Epithelial cell of esophagus (primary cell): ENCODE measurements around the gene RRAD.

Experiments used
- DNase-seq: peaks from one replicate; pipeline ENCODE4 v3.0.0; 2010; ENCODE audit warnings: low read depth
- H3K4me3 ChIP-seq: 2 replicates; pipeline ENCODE4 v1.5.1; 2011; ENCODE audit warnings: mild to moderate bottlenecking, low read length, control low read depth
- TF ChIP-seq, protein P1 (sequence below): IDR thresholded peaks from 2 replicates; pipeline ENCODE4 v1.5.1; 2011; ENCODE audit warnings: low read depth, mild to moderate bottlenecking, low read length, control low read depth, inconsistent platforms; ENCODE audit not compliant: insufficient read depth; ENCODE audit errors: missing control alignments

Gene RRAD

DNA sequence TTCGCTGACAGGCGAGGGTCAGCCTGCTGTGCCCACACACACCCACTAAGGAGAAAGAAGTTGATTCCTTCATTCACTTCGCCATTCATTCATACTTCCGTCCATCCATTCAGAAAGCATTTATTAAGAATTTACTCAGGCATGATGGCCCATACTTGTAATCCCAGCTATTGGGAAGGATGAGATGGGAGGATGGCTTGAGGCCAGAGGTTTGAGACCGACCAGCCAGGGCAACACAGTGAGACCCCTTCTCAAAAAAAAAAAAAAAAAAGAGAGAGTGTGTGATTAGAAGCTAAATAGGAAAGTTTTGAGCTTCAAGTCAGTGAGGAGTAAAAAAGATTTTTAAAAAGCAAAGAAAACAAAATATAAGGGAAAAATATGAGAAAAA lies 18.7 kb upstream of the RRAD start:
- no peak for DNase-seq
- TF ChIP-seq, protein P1, sequence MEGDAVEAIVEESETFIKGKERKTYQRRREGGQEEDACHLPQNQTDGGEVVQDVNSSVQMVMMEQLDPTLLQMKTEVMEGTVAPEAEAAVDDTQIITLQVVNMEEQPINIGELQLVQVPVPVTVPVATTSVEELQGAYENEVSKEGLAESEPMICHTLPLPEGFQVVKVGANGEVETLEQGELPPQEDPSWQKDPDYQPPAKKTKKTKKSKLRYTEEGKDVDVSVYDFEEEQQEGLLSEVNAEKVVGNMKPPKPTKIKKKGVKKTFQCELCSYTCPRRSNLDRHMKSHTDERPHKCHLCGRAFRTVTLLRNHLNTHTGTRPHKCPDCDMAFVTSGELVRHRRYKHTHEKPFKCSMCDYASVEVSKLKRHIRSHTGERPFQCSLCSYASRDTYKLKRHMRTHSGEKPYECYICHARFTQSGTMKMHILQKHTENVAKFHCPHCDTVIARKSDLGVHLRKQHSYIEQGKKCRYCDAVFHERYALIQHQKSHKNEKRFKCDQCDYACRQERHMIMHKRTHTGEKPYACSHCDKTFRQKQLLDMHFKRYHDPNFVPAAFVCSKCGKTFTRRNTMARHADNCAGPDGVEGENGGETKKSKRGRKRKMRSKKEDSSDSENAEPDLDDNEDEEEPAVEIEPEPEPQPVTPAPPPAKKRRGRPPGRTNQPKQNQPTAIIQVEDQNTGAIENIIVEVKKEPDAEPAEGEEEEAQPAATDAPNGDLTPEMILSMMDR, result no peak
- H3K4me3 ChIP-seq, result no peak overlapping the region

DNA sequence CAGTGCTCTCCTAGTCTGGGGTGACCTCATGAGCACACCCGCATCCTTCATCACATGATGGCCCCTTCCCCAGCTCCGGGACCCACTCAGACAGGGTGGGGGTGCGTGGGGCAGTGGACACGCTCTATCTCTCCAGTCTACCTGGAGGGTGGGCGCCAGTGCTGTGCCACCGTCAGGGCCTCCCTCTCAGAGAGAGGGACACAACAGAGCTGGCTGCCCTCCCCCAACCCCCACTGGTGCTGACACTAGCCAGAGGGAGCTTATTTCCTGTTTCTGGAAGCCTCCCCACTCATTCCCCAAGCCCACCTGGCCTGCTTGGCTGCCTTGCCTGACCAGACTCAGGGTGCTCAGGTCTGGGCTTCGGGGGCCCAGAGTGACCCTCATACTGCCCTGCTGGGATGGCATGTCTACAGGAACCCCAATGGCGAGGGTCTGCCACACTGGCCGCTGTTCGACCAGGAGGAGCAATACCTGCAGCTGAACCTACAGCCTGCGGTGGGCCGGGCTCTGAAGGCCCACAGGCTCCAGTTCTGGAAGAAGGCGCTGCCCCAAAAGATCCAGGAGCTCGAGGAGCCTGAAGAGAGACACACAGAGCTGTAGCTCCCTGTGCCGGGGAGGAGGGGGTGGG lies 18.2 kb upstream of the RRAD start:
- DNase-seq, result no peak
- TF ChIP-seq, protein P1, result no peak
- no peak overlapping the region for H3K4me3 ChIP-seq

DNA sequence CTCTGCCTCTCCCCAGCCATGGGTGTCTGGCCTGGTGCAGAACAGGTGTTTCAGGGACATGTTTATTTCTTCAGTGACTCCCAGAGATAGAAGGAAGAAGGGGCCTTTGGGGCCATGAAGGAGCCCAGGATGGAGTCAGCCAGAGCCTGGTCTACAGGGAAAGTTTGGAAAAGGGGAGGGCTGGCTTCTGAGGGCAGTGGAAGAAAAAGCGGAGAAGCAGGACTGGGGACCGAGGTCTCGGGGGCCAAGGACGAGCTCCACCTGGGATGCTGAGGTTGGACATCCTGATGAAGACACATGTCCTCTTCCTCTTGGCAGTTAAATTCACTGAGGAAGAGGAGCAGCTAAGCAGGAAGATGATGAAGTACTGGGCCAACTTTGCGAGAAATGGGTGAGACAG lies 17.6 kb upstream of the RRAD start:
- DNase-seq, result no peak
- TF ChIP-seq, protein P1, result no peak
- no peak overlapping the region for H3K4me3 ChIP-seq

DNA sequence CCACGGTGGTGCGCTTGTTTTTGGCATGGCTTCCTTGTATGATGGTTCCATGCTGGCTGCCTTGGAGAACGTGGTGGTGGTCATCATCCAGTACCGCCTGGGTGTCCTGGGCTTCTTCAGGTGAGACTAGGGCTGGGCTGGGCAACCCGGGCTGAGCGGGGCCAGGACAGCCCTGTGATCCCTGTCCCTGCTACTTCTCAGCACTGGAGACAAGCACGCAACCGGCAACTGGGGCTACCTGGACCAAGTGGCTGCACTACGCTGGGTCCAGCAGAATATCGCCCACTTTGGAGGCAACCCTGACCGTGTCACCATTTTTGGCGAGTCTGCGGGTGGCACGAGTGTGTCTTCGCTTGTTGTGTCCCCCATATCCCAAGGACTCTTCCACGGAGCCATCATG lies 14.9 kb upstream of the RRAD start:
- H3K4me3 ChIP-seq, result no peak overlapping the region
- TF ChIP-seq, protein P1, result no peak
- no peak for DNase-seq

DNA sequence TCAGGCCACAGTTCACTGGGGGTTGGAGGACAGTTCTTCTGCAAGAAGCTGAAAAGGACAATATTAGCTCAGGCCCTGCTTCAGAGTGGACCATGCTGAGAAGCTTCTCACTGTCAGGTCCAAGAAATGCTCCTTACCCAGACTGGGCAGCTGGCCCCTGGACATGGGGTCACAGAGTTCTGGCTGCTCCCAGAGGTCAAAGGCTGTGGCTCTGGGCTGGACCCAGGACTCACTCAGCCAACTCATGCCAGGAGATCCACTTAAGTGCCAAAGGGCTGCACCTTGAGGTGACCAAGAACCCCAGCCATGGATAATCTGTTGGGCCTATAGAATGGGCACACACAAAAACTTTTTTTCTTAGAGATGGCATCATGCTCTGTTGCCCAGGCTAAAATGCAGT lies 14.0 kb upstream of the RRAD start:
- no peak for DNase-seq
- H3K4me3 ChIP-seq, result no peak overlapping the region
- TF ChIP-seq, protein P1, result no peak

DNA sequence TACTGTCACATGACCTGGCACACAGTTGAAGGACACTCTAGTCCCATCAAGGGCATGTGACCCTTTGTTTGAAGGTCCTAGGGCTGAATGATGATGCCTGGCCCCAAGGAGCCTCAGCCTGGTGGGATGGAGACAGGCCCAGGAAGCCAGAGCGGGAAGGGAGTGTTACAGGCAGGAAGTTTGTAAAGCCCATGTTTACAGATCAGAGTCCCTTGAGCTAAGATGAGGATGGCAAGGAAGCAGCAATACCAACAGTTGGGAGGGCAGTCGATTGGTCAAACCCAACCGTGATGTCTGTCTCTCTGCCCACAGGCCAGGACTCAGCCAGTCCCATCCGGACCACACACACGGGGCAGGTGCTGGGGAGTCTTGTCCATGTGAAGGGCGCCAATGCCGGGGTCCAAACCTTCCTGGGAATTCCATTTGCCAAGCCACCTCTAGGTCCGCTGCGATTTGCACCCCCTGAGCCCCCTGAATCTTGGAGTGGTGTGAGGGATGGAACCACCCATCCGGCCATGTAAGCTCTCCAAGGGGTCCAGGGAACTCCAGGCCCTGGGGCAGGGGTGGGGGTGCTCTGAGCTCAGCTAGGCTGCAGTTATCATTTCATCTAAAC lies 12.5 kb upstream of the RRAD start:
- peak overlapping the region; percentile 95 for H3K4me3 ChIP-seq
- TF ChIP-seq, protein P1, result no peak
- no peak for DNase-seq

DNA sequence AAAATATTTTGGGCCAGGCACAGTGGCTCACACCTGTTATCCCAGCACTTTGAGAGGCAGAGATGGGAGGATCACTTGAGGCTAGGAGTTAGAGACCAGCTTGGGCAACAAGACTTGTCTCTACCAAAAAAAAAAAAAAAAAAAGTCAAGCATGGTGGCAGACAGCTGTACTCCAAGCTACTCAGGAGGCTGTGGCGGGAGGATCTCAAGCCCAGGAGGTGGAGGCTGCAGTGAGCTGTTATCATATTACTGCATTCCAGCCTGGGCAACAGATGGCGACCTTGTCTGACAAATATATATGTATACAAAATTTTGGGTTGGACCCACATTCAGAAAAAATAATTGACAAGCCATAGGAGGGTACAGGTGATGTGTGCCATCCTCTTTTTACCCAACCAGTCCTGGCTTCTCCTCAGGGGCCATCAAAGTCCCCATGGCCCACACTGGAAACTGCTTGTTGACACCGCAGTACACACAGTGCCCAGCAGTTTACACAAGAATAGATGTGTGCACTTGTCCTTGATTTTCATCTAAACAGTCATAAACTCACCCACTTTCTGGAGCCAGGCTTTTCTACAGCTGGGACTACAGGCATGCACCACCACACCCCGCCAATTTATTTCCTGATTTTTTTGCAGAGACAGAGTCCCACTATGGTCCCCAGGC lies 11.7 kb upstream of the RRAD start:
- TF ChIP-seq, protein P1, result no peak
- no peak for DNase-seq
- peak overlapping the region; percentile 95 for H3K4me3 ChIP-seq
